ENCODE measurements around the gene LSG1.

DNA sequence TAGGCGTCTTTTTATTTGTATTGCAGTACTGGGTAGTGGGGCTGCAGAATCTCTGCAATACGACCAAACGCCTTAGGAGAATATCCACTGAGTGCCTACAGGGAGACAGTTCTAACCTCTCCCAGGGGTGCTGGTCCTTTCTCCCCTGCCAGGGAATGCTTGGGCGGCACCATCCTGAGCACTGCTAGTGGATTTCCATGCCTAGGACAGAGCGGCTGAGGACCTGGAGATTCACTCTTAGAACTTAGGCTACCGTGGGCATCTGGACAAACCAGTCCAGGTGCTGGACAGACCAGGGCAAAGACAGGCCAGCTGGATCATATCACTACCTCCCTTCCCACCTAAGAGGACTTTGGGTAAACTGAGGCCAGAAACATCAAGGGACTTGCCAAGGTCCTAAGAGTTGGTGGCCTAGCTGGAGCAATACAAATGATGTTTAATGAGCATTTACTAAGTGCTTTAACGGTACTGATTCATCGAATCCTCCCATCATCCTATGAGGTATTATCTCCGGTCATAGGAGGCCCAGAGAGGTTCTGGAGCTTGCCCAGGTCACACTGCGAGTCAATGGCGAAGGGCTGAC lies 39.7 kb downstream of the LSG1 start:
- TF ChIP-seq EP300 (IDR thresholded peaks at IDR 0.05) (no peak), POLR2AphosphoS5 (IDR thresholded peaks at IDR 0.05) (no peak), POLR2A (IDR thresholded peaks at IDR 0.05; ENCODE audit: low read depth) (no peak)
- TF ChIP-seq, protein P1, sequence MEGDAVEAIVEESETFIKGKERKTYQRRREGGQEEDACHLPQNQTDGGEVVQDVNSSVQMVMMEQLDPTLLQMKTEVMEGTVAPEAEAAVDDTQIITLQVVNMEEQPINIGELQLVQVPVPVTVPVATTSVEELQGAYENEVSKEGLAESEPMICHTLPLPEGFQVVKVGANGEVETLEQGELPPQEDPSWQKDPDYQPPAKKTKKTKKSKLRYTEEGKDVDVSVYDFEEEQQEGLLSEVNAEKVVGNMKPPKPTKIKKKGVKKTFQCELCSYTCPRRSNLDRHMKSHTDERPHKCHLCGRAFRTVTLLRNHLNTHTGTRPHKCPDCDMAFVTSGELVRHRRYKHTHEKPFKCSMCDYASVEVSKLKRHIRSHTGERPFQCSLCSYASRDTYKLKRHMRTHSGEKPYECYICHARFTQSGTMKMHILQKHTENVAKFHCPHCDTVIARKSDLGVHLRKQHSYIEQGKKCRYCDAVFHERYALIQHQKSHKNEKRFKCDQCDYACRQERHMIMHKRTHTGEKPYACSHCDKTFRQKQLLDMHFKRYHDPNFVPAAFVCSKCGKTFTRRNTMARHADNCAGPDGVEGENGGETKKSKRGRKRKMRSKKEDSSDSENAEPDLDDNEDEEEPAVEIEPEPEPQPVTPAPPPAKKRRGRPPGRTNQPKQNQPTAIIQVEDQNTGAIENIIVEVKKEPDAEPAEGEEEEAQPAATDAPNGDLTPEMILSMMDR (IDR thresholded peaks at IDR 0.05) = no peak
